ENCODE data around the gene COPS2.
"Not testable (repeated sequence)": the region's sequence is repeated elsewhere in the genome, so short reads cannot be mapped to it uniquely, and the experiment has no call there.

The COPS2 gene

DNA sequence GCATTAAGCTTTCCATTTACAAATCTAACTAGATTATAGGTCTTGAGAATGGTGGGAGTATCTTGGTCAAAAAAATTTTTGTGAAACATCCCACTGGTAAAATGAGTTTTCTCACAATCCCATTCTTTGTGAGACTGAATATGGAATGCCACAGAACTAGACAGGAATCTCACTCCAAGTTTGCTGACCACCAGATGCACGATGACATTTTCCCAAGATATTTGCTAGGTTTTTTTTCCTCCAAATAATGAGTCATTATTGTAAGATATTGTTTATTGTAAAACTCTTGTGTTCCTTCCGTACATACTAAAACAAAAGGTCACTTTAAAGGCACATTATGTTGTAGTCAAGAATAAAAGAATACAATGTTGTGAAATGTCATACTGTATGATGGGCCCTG is 53.9 kb downstream of the COPS2 start:
- DNase-seq, result no peak

DNA sequence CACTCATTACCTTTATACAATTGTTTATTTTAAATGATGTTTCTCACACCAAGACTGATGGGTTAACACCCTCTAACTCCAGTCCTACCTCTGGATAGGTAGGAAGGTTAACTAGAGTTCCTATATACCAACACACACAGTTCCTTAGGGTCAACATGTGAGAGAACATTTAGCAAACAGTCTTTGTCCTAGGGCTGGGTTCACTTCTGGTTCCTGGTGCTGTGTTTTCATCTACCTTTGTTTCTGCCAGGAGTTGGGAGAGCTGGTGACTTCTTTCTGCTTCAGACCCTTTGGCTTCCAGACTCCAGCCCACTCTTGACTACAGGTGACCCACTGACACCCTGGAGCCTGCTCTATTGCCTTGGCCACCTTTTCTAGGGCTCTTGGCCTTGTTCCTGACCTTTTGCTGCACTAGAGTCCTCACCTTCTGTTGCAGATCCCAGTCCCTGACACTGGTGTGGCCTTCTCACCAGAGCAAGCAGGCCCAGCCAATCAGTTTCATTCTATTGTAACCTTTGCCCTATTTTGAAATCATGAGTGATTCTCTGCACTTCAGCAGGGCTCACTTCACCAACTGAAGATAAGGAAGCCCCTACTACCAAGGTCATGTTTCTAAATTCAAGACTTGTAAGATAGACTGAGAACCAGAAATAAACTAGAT is 59.2 kb downstream of the COPS2 start:
- DNase-seq, result no peak

DNA sequence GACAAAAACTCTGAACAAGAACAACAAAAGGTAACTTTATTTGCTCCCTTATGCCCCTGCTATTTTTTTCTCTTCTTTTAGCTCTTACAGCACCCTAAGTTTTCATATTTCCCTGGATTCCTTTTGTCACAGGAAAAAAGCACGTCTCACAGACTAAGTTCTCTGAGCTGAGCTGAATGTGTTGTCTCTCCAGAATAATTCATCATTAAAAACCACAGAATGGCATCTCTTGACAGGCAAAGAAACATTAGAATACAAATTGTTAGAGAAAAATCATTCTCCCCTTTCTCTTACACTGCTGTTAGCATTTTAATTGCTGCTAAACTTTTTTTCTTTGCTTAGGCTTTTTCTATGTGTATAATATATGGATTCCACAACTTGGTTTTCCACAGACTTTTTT is 60.5 kb downstream of the COPS2 start:
- DNase-seq, result no peak

DNA sequence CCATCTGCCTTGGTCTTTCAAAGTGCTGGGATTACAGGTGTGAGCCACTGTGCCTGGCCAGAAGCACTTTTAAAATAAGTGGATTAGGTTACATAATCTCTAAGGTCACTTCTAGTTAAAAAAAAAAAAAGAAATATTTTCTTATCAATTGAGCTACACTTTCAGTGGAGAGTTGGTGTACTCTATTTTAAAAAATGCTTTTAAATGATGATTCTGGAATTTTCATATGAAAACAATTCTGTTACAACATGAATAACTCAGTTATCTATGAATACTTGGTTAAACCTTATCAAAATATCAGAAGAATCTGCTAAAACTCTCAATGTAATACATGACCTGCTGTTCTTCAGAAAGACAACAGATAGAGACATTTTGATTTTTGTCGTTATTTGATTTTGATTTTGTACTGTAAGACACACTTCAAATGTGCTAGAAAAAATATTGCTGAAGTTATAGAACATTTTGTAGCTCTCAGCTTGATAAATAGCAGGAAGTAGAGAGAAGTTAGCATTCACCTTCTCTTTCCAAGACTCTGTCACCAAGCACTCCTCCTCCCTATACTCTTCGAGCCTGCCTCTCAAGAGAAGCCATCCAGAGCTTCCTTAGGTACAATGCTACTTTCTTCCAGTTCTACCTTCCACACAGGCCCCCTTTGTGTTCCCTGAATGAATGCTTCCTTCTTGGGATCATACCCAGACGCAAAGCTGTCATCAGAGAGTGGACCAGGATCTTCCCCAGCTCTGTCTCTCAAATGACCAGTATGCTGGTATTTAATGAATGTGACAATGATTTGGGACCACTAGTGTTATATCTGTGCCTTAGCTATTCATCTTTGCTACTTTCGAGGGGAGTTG is 61.9 kb downstream of the COPS2 start:
- DNase-seq, result no peak

DNA sequence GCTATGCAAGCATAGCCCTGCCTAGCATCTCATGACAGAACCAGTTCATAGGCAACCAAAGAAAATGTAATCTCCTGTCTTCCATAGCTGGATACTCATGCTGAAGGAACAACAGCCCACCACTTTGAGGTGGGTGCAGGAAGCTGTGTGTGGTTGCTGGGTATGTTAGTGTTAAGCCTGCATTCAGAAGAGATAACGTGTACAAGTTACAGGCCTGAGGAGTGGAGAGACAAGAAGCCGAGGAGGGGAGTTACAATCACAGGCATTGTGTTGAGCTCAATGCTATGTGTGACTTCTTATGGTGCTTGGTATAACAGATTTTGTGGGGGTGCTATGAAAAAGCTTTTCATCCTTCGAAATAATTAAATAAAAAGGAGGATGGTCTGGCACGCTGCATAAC is 66.4 kb downstream of the COPS2 start:
- DNase-seq, result no peak

DNA sequence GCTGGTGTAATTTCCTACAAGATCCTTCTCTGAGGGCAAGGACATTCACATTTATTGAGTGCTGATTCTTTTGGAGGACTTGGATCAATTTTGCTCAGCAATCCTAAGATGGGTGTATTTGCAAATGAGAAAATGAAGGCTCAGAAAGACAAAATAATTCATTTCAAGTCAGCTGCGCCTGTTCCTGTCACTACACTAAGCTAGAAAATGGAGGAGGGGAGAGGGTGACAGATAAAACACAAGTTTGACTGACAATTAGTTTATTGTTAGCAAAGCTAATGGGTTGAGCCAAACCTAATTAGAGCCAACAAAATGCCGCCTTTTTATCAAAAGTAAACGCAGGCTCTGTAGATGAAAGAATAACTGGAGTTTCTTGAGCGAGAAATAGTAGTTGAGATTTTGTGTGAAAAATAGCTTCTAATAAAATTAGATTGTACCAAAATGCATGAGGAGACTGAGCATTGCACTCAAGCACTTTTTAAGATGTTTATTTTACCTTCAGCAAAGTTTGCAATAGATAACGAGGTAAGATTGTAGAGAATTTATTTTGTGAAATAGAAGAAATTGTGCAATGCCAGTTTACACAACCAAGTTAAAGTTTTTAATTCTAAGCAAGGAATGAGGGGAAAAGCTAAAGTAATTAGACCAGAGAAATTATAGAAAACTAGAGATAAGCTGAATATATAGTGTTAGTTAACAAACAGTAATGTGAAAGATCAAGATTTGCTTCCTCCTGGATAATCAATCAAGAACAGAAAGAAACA is 69.5 kb downstream of the COPS2 start:
- DNase-seq, result no peak

DNA sequence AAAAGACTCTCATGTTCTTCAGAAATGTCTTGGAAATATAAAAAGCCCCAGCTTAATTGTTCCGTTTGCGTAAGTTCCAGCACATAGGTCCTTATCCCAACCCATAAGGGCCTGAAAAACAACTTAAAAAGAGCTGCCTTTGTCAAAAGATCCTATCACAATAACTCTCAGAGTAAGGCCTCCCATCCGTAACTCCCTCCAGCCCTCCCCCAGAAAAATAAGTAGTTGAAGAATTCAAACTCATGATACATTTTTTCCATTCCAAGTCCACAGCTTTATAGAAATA is 71.2 kb downstream of the COPS2 start:
- DNase-seq, result no peak

DNA sequence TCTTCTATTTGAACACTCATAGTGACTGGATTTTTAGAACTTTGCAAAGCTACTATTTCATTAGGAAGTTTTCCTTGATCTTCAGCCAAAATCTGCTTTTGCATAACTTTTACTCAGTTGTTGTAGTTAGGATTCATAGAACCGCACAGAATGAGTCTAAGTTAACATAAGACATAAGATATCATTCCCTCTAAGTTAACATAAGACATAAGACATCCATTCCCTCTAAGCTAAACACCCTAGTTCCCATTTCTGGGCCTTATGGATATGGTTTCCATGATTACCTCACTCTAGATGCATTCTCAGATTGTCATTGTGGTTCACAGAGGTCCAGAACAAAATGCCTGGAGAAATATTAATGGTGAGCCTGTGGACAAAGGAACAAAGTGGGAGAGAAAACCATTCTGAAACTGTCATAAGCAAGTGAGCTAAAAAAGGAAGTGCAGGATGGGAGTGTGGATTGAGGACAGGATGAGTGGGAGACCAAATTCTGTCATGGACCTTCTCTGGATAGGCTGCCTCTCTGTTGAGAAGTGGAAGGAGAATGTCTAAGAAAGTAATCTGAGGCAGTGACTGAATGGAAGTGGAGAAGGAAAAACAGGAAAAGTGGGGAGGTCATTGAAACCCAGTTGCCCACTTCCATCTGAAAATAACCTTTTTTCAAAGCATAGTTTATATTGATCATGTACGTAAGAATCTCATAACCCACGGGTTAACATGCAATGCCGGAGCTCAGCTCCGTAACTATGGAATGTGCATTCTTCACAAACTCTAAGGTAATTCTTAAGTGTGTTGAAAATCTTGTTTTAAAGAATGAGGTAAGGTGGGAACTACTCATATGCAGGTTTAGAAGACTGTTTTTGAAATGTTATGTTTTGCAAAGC is 71.8 kb downstream of the COPS2 start:
- DNase-seq, result no peak

DNA sequence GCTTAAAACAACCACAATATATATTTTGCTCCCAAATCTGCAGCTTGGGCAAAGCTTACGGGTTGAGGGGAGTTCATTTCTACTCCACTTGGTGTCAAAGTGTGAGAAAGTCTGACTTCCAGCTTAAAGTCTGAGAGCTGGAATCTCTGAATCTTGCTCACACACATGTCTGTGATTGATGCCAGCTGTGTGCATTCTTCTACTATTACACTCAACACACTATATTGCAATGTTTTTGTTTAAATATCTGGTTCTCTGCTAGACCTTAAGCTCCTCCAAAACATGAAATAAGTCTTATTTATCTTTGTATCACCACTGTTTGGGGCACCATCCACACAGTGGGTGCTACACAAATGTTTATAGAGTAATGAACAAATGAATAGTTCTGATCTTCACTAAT is 72.4 kb downstream of the COPS2 start:
- no peak for DNase-seq

DNA sequence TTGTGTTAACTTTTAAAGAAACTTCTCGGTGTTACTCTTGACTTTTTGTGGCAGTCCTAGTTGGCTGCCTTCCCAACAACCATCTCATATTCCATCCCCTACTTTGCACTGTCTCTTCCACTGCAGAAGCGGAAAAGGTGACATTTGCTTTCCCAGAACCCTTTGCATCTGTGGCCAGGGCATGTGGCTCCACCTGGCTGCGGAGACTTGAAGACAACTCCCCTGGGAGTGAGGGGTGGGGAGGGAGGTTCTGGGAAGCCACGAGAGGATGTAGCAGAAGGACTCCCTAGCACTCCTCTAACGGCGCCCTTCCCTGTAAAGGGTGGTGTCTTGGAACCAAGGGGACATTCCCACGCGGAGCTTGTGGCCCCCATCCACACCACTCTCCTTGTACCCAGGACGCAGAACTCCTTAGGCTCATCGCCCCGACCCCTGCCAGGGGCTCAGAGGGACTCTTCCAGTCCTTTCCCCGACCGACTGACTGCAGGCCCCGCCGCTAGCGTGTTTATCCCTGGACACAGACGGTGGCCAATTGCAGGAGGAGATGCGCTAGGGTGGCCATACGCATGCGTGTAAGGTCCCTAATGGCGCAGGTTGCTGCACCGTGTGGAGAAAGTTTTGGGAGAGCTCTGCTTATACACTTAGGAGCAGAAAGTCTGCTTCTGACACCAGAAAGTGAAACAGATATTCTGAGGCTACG is 75.9 kb downstream of the COPS2 start:
- no peak for DNase-seq

DNA sequence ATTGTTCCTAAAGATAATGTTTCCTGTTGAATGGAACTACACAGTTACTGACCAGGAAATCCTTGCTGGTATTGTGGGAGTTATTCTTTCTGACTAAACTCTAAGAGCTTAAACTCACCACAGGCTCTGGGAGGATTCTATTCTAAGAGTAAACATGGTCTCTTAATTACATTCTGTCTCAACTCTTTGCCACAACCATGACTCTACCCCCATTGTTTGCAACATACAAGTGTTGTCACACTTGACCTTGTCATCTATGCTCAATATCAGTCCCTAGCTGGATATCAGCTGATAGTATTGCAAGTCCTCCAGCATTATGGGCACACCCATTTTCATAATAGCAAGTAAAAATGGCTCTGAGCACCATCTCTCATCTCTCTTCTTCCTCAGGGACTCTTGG is 79.5 kb downstream of the COPS2 start:
- no peak for DNase-seq

DNA sequence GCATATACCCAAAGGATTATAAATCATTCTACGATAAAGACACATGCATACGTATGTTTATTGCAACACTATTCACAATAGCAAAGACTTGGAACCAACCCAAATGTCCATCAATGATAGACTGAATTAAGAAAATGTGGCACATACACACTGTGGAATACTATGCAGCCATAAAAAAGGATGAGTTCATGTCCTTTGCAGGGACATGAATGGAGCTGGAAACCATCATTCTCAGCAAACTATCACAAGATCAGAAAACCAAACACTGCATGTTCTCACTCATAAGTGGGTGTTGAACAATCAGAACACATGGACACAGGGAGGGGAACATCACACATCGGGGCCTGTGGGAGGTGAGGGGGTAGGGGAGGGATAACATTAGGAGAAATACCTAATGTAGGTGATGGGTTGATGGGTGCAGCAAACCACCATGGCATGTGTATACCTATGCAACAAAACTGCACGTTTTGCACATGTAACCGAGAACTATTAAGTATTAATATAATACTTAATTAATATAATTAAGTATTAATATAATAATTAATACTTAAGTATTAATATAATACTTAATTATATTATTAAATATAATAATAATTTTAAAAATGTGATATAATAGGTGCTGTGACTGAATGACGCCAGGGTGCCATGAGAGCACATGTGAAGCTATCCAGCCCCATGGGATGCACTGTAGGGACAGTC is 80.7 kb downstream of the COPS2 start:
- DNase-seq, result not testable (repeated sequence)

Data from activated CD8-positive, alpha-beta memory T cell treated with anti-CD3 and anti-CD28 coated beads for 24 hours (primary cell).